ENCODE data around the gene MXD1. TPM values are rescaled to one million over a fixed set of nuclear protein-coding genes. Genes with fewer than 3 reads are reported as not detected.

The MXD1 gene
- total and polyA plus RNA-seq, 2 experiments from 2014 or later, result 1.8 to 3.9 TPM

DNA sequence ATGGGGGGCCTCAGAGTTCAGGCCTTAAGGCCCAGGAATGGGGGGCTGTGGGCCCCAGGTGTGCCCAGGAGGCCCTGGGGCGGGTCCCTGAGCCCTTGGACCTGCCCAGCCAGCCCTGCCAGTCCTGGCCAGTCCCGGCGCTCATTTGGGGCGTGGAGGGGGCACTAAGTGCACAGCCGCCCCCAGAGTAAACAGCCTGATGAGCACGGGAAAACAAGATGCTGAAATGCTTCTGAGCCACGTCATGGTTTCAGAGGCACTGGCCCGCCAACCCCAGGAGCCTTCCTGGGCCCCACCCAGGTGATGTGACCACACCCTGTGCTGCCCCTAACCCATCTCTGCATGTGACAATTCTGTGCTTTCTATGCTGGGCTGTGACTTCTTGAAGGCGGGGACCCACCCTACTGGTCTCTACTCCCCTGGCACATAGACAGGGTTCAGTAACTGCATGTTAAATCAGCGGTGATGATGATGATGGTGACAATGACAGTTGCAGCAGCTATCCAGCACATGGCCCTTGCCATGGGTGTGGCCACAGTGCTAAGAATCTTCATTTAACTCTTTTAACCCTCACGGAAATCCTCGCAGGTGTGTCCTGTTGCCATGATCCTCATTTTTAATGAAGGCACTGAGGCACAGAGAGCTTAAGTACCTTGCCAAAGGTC is 74.7 kb downstream of the MXD1 start:
- Histone ChIP-seq H3K4me3 (no peak overlapping the region), H3K27ac (ENCODE audit: low read depth) (no peak overlapping the region), H4K20me1 (replicated peaks; ENCODE audit: insufficient read depth) (no peaks in the 10 kb centered on the region), H3K4me2 (no peak overlapping the region), H2AFZ (no peak overlapping the region), H3K79me2 (replicated peaks; ENCODE audit: insufficient read depth) (no peaks in the 10 kb centered on the region), H3K36me3 (ENCODE audit: insufficient read depth) (no peaks in the 10 kb centered on the region), H3K9me2 (ENCODE audit: insufficient read depth) (no peaks in the 10 kb centered on the region), H3F3A (replicated peaks; ENCODE audit: low read depth) (no peaks in the 10 kb centered on the region), H3K27me3 (ENCODE audit: insufficient read depth) (no peaks in the 10 kb centered on the region), H3K4me1 (ENCODE audit: insufficient read depth) (no peaks in the 10 kb centered on the region)
- DNase-seq (ENCODE audit: low spot score) (no peak), ATAC-seq (no peak)
- Mint-ChIP-seq H3K36me3 (ENCODE audit: low read depth) (peaks cover 5% of the 10 kb centered on the region; the same call in 2 of the 3 replicates), H3K9me3 (no peaks in the 10 kb centered on the region), H3K4me1 (peaks cover 4% of the 10 kb centered on the region), H3K4me3 (no peak overlapping the region), H3K27ac (no peak overlapping the region), H3K27me3 (ENCODE audit: insufficient read depth, low read depth, poor library complexity) (peaks cover 5% of the 10 kb centered on the region)
- TF ChIP-seq NANOG (IDR thresholded peaks at IDR 0.05; ENCODE audit: borderline replicate concordance), result no peak
- TF ChIP-seq, protein P1, sequence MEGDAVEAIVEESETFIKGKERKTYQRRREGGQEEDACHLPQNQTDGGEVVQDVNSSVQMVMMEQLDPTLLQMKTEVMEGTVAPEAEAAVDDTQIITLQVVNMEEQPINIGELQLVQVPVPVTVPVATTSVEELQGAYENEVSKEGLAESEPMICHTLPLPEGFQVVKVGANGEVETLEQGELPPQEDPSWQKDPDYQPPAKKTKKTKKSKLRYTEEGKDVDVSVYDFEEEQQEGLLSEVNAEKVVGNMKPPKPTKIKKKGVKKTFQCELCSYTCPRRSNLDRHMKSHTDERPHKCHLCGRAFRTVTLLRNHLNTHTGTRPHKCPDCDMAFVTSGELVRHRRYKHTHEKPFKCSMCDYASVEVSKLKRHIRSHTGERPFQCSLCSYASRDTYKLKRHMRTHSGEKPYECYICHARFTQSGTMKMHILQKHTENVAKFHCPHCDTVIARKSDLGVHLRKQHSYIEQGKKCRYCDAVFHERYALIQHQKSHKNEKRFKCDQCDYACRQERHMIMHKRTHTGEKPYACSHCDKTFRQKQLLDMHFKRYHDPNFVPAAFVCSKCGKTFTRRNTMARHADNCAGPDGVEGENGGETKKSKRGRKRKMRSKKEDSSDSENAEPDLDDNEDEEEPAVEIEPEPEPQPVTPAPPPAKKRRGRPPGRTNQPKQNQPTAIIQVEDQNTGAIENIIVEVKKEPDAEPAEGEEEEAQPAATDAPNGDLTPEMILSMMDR (conservative IDR thresholded peaks at IDR 0.05; ENCODE audit: low read depth in 2 of 2), result no peak
- TF ChIP-seq ZNF331 (CRISPR knock-in tag; IDR thresholded peaks at IDR 0.05; ENCODE audit: low read depth), result no peak
- TF ChIP-seq JUNB (IDR thresholded peaks at IDR 0.05; ENCODE audit: unreplicated experiment), result no peak
- TF ChIP-seq, protein P2, sequence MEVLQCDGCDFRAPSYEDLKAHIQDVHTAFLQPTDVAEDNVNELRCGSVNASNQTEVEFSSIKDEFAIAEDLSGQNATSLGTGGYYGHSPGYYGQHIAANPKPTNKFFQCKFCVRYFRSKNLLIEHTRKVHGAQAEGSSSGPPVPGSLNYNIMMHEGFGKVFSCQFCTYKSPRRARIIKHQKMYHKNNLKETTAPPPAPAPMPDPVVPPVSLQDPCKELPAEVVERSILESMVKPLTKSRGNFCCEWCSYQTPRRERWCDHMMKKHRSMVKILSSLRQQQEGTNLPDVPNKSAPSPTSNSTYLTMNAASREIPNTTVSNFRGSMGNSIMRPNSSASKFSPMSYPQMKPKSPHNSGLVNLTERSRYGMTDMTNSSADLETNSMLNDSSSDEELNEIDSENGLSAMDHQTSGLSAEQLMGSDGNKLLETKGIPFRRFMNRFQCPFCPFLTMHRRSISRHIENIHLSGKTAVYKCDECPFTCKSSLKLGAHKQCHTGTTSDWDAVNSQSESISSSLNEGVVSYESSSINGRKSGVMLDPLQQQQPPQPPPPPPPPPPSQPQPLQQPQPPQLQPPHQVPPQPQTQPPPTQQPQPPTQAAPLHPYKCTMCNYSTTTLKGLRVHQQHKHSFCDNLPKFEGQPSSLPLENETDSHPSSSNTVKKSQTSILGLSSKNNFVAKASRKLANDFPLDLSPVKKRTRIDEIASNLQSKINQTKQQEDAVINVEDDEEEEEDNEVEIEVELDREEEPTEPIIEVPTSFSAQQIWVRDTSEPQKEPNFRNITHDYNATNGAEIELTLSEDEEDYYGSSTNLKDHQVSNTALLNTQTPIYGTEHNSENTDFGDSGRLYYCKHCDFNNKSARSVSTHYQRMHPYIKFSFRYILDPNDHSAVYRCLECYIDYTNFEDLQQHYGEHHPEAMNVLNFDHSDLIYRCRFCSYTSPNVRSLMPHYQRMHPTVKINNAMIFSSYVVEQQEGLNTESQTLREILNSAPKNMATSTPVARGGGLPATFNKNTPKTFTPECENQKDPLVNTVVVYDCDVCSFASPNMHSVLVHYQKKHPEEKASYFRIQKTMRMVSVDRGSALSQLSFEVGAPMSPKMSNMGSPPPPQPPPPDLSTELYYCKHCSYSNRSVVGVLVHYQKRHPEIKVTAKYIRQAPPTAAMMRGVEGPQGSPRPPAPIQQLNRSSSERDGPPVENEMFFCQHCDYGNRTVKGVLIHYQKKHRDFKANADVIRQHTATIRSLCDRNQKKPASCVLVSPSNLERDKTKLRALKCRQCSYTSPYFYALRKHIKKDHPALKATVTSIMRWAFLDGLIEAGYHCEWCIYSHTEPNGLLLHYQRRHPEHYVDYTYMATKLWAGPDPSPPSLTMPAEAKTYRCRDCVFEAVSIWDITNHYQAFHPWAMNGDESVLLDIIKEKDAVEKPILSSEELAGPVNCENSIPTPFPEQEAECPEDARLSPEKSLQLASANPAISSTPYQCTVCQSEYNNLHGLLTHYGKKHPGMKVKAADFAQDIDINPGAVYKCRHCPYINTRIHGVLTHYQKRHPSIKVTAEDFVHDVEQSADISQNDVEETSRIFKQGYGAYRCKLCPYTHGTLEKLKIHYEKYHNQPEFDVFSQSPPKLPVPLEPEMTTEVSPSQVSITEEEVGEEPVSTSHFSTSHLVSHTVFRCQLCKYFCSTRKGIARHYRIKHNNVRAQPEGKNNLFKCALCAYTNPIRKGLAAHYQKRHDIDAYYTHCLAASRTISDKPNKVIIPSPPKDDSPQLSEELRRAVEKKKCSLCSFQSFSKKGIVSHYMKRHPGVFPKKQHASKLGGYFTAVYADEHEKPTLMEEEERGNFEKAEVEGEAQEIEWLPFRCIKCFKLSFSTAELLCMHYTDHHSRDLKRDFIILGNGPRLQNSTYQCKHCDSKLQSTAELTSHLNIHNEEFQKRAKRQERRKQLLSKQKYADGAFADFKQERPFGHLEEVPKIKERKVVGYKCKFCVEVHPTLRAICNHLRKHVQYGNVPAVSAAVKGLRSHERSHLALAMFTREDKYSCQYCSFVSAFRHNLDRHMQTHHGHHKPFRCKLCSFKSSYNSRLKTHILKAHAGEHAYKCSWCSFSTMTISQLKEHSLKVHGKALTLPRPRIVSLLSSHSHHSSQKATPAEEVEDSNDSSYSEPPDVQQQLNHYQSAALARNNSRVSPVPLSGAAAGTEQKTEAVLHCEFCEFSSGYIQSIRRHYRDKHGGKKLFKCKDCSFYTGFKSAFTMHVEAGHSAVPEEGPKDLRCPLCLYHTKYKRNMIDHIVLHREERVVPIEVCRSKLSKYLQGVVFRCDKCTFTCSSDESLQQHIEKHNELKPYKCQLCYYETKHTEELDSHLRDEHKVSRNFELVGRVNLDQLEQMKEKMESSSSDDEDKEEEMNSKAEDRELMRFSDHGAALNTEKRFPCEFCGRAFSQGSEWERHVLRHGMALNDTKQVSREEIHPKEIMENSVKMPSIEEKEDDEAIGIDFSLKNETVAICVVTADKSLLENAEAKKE (CRISPR knock-in tag; IDR thresholded peaks at IDR 0.05), result no peak
- no peak for TF ChIP-seq POLR2AphosphoS5 (IDR thresholded peaks at IDR 0.05; ENCODE audit: low read depth)
- no peak for TF ChIP-seq ZNF114 (CRISPR knock-in tag; IDR thresholded peaks at IDR 0.05)
- no peak for TF ChIP-seq CREB1 (CRISPR knock-in tag; IDR thresholded peaks at IDR 0.05; ENCODE audit: low read depth)
- TF ChIP-seq STAT1 (IDR thresholded peaks at IDR 0.05; ENCODE audit: unreplicated experiment), result no peak
- TF ChIP-seq EZH2phosphoT487 (IDR thresholded peaks at IDR 0.05; ENCODE audit: unreplicated experiment), result no peak
- TF ChIP-seq, protein P3, sequence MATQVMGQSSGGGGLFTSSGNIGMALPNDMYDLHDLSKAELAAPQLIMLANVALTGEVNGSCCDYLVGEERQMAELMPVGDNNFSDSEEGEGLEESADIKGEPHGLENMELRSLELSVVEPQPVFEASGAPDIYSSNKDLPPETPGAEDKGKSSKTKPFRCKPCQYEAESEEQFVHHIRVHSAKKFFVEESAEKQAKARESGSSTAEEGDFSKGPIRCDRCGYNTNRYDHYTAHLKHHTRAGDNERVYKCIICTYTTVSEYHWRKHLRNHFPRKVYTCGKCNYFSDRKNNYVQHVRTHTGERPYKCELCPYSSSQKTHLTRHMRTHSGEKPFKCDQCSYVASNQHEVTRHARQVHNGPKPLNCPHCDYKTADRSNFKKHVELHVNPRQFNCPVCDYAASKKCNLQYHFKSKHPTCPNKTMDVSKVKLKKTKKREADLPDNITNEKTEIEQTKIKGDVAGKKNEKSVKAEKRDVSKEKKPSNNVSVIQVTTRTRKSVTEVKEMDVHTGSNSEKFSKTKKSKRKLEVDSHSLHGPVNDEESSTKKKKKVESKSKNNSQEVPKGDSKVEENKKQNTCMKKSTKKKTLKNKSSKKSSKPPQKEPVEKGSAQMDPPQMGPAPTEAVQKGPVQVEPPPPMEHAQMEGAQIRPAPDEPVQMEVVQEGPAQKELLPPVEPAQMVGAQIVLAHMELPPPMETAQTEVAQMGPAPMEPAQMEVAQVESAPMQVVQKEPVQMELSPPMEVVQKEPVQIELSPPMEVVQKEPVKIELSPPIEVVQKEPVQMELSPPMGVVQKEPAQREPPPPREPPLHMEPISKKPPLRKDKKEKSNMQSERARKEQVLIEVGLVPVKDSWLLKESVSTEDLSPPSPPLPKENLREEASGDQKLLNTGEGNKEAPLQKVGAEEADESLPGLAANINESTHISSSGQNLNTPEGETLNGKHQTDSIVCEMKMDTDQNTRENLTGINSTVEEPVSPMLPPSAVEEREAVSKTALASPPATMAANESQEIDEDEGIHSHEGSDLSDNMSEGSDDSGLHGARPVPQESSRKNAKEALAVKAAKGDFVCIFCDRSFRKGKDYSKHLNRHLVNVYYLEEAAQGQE (IDR thresholded peaks at IDR 0.05; ENCODE audit: unreplicated experiment), result no peak
- TF ChIP-seq EZH2 (IDR thresholded peaks at IDR 0.05; ENCODE audit: low read depth, unreplicated experiment), result no peak
- TF ChIP-seq, protein P4, sequence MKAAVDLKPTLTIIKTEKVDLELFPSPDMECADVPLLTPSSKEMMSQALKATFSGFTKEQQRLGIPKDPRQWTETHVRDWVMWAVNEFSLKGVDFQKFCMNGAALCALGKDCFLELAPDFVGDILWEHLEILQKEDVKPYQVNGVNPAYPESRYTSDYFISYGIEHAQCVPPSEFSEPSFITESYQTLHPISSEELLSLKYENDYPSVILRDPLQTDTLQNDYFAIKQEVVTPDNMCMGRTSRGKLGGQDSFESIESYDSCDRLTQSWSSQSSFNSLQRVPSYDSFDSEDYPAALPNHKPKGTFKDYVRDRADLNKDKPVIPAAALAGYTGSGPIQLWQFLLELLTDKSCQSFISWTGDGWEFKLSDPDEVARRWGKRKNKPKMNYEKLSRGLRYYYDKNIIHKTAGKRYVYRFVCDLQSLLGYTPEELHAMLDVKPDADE (IDR thresholded peaks at IDR 0.05), result no peak

Data from GM23338 (cell line).